Measurements from ENCODE around the gene GAL3ST3.

- TF ChIP-seq, protein P1, sequence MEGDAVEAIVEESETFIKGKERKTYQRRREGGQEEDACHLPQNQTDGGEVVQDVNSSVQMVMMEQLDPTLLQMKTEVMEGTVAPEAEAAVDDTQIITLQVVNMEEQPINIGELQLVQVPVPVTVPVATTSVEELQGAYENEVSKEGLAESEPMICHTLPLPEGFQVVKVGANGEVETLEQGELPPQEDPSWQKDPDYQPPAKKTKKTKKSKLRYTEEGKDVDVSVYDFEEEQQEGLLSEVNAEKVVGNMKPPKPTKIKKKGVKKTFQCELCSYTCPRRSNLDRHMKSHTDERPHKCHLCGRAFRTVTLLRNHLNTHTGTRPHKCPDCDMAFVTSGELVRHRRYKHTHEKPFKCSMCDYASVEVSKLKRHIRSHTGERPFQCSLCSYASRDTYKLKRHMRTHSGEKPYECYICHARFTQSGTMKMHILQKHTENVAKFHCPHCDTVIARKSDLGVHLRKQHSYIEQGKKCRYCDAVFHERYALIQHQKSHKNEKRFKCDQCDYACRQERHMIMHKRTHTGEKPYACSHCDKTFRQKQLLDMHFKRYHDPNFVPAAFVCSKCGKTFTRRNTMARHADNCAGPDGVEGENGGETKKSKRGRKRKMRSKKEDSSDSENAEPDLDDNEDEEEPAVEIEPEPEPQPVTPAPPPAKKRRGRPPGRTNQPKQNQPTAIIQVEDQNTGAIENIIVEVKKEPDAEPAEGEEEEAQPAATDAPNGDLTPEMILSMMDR (IDR thresholded peaks at IDR 0.05), result no peak
- TF ChIP-seq POLR2A (IDR thresholded peaks at IDR 0.05), result no peak
These were observed 32.5 kb upstream of the GAL3ST3 start for GRCh38 chr11:66081505-66081904.

Measured in ovary (tissue), 3 donors.